Astrocyte (in vitro differentiated cells and primary cell): ENCODE data around the gene DIP2C.

Source experiments
- CTCF ChIP-seq: IDR thresholded peaks from 2 replicates; pipeline ENCODE4 v1.5.1; 2011; ENCODE audit warnings: low read depth, mild to moderate bottlenecking, inconsistent platforms, low read length, moderate library complexity; ENCODE audit not compliant: insufficient read depth
- EZH2 ChIP-seq: IDR thresholded peaks from 2 replicates; pipeline ENCODE4 v1.6.1; 2012; ENCODE audit warnings: mild to moderate bottlenecking, low read length, inconsistent platforms; ENCODE audit not compliant: insufficient read depth

- TF ChIP-seq CTCF: no peak
- no peak for TF ChIP-seq EZH2
Measured at GRCh38 chr10:310371-310770, 379.1 kb downstream of the DIP2C start.
